ENCODE results near the gene LPAR3. TPM values are rescaled to one million over a fixed set of nuclear protein-coding genes. Genes with fewer than 3 reads are reported as not detected.

Gene LPAR3
- polyA plus RNA-seq, 3 donors = not detected

DNA sequence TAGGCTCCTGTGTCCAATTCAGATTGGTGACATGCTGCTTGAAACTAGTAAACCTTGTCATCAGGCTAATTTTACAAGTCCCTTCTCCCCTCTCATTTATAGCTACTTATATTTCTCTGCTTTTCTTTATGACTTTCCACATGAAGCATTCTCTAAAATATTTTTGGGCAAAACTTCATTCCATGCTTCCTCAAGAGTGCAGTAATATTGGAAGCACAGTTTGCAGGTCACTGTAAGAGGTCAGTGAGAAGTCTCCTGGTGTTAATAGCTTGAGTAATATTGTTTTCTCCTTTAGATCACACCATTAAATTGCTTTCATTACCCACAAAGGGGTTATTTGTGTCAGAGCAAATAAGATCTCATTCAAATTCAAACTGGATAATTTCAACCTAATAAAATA is 46.6 kb downstream of the LPAR3 start:
- H2AFZ ChIP-seq (ENCODE audit: insufficient read depth, low read depth, low read length, poor library complexity, severe bottlenecking) = no peak overlapping the region
- H3K4me3 Mint-ChIP-seq = no peak overlapping the region
- no peaks in the 10 kb centered on the region for H3K9me3 Mint-ChIP-seq
- H3K36me3 Mint-ChIP-seq = no peaks in the 10 kb centered on the region
- no peaks in the 10 kb centered on the region for H4K20me1 ChIP-seq (ENCODE audit: insufficient read depth, low read length)
- H3K9me3 ChIP-seq (replicated peaks in 1 of 2; ENCODE audit: control insufficient read depth in 1 of 2, insufficient read depth in 1 of 2, low read length in 2 of 2) = no peaks in the 10 kb centered on the region
- H3K4me1 Mint-ChIP-seq = no peaks in the 10 kb centered on the region
- H3K36me3 ChIP-seq (replicated peaks in 1 of 2; ENCODE audit: control insufficient read depth in 1 of 2, insufficient read depth in 2 of 2, low read length in 2 of 2) = no peaks in the 10 kb centered on the region
- DNase-seq = no peak
- H3K27ac Mint-ChIP-seq = peak overlapping the region in 1 of 7 donors; percentile 16
- TF ChIP-seq, protein P1, sequence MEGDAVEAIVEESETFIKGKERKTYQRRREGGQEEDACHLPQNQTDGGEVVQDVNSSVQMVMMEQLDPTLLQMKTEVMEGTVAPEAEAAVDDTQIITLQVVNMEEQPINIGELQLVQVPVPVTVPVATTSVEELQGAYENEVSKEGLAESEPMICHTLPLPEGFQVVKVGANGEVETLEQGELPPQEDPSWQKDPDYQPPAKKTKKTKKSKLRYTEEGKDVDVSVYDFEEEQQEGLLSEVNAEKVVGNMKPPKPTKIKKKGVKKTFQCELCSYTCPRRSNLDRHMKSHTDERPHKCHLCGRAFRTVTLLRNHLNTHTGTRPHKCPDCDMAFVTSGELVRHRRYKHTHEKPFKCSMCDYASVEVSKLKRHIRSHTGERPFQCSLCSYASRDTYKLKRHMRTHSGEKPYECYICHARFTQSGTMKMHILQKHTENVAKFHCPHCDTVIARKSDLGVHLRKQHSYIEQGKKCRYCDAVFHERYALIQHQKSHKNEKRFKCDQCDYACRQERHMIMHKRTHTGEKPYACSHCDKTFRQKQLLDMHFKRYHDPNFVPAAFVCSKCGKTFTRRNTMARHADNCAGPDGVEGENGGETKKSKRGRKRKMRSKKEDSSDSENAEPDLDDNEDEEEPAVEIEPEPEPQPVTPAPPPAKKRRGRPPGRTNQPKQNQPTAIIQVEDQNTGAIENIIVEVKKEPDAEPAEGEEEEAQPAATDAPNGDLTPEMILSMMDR (IDR thresholded peaks at IDR 0.05) = no peak
- intact Hi-C loops (cut with micrococcal nuclease) = no loop called here
- no peak overlapping the region for H3K4me2 ChIP-seq (replicated peaks; ENCODE audit: extremely low read depth, low read length, poor library complexity, severe bottlenecking)
- H3K79me2 ChIP-seq (ENCODE audit: insufficient read depth, low read length) = no peaks in the 10 kb centered on the region
- no peak overlapping the region for H3K9ac ChIP-seq (ENCODE audit: insufficient read depth, low read length, poor library complexity, severe bottlenecking)
- H3K27me3 Mint-ChIP-seq (ENCODE audit: low read depth in 3 of 3) = peaks cover 1 to 12% (median 3%) of the 10 kb centered on the region in 3 donors
- H3K4me1 ChIP-seq (ENCODE audit: control insufficient read depth in 1 of 2, insufficient read depth in 2 of 2, low read length in 2 of 2) = no peaks in the 10 kb centered on the region
- no peak overlapping the region for H3K27ac ChIP-seq (ENCODE audit: low read depth in 1 of 2, low read length in 2 of 2)
- no peaks in the 10 kb centered on the region for H3K27me3 ChIP-seq (ENCODE audit: control insufficient read depth in 2 of 2, insufficient read depth in 2 of 2, low read length in 2 of 2)
- no peak overlapping the region for H3K4me3 ChIP-seq (replicated peaks in 1 of 3; ENCODE audit: low read depth in 2 of 3, low read length in 3 of 3)

DNA sequence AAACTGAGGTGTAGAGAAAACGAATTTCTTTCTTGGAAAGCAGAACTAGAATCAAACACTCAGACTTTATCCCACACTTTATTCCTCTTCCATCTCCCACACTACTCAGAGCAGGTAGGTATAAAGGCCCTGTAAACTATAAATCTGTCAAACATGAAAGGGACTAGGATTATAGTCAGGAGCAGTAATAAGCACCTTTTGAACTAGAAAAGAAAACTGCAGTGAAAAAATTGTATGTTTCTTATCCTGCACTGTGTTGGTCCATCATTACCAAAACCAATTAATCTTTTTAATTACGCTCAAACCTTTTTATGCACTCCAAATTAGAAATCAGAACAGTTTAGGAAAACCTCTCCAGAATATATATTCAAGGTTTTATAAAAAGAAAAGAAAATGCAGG is 47.6 kb downstream of the LPAR3 start:
- no peaks in the 10 kb centered on the region for H3K4me1 Mint-ChIP-seq
- Histone ChIP-seq H3K27ac (ENCODE audit: low read depth in 1 of 2, low read length in 2 of 2) (no peak overlapping the region), H3K4me2 (replicated peaks; ENCODE audit: extremely low read depth, low read length, poor library complexity, severe bottlenecking) (no peak overlapping the region), H3K9ac (ENCODE audit: insufficient read depth, low read length, poor library complexity, severe bottlenecking) (no peak overlapping the region), H3K4me1 (ENCODE audit: control insufficient read depth in 1 of 2, insufficient read depth in 2 of 2, low read length in 2 of 2) (no peaks in the 10 kb centered on the region), H3K9me3 (replicated peaks in 1 of 2; ENCODE audit: control insufficient read depth in 1 of 2, insufficient read depth in 1 of 2, low read length in 2 of 2) (no peaks in the 10 kb centered on the region), H3K4me3 (replicated peaks in 1 of 3; ENCODE audit: low read depth in 2 of 3, low read length in 3 of 3) (no peak overlapping the region), H3K27me3 (ENCODE audit: control insufficient read depth in 2 of 2, insufficient read depth in 2 of 2, low read length in 2 of 2) (no peaks in the 10 kb centered on the region), H2AFZ (ENCODE audit: insufficient read depth, low read depth, low read length, poor library complexity, severe bottlenecking) (no peak overlapping the region), H3K79me2 (ENCODE audit: insufficient read depth, low read length) (no peaks in the 10 kb centered on the region), H4K20me1 (ENCODE audit: insufficient read depth, low read length) (no peaks in the 10 kb centered on the region), H3K36me3 (replicated peaks in 1 of 2; ENCODE audit: control insufficient read depth in 1 of 2, insufficient read depth in 2 of 2, low read length in 2 of 2) (no peaks in the 10 kb centered on the region)
- no CpG with 5 or more reads among the region's 2 CpGs for WGBS (ENCODE audit: insufficient coverage)
- peaks cover 0 to 7% (median 3%) of the 10 kb centered on the region in 3 donors for H3K27me3 Mint-ChIP-seq (ENCODE audit: low read depth in 3 of 3)
- H3K27ac Mint-ChIP-seq = no peak overlapping the region
- H3K9me3 Mint-ChIP-seq = no peaks in the 10 kb centered on the region
- no peak for DNase-seq
- H3K36me3 Mint-ChIP-seq = no peaks in the 10 kb centered on the region
- intact Hi-C loops (cut with micrococcal nuclease) = no loop called here
- TF ChIP-seq, protein P1 (IDR thresholded peaks at IDR 0.05) = no peak
- H3K4me3 Mint-ChIP-seq = no peak overlapping the region

All from CD14-positive monocyte (primary cell).